Stimulated activated CD8-positive, alpha-beta memory T cell treated with anti-CD3 and anti-CD28 coated beads, Interleukin-7, amount 100 ng/mL, for 1 hour (primary cell): ENCODE data around the gene CACNA1G.

ENCODE experiments used
- DNase-seq, 2 donors: peaks; one replicate each; pipeline ENCODE4 v3.0.0-alpha.2; 2020; ENCODE audit warnings: low read depth in 2 of 2

The CACNA1G gene

DNA sequence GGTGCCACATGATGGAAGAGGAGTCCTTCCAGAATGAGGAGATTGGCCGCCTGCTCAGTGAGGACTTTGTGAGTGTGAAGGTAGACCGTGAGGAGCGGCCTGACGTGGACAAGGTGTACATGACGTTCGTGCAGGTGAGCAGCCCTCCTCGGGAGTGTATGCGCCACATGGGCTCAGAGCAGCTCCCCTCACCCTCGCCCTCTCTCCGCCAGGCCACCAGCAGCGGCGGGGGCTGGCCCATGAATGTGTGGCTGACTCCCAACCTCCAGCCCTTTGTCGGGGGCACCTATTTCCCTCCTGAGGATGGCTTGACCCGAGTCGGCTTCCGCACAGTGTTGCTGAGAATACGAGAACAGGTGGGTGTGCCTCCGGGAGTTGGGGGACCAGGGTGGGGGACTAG lies 11.7 kb upstream of the CACNA1G start:
- no peak for DNase-seq

DNA sequence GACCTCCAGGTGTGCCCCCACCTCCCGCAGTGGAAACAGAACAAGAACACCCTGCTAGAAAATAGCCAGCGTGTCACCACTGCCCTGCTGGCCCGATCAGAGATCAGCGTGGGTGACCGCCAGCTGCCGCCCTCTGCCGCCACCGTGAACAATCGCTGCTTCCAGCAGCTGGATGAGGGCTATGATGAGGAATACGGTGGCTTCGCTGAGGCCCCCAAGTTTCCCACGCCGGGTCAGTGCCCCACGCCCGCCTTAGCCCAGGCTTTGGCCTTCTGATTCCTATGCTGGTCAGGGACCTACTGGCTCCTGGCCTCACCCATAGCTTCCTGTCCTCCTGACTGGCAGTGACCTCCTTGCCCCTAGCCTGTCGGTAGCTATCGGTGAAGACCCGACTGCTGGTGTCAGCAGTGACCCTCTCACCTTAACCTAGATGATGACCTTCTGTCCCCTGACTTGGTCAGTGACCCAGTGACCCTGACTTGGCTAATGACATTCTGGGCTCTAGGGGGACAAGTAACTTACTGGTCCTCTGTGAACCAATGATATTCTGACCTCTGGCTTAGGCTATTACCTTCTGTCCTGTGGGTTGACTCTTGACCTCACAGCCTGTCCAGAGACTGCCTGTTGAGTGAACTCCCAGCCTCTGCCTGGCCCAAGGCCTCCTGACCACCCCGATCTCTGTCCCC lies 11.1 kb upstream of the CACNA1G start:
- no peak for DNase-seq

DNA sequence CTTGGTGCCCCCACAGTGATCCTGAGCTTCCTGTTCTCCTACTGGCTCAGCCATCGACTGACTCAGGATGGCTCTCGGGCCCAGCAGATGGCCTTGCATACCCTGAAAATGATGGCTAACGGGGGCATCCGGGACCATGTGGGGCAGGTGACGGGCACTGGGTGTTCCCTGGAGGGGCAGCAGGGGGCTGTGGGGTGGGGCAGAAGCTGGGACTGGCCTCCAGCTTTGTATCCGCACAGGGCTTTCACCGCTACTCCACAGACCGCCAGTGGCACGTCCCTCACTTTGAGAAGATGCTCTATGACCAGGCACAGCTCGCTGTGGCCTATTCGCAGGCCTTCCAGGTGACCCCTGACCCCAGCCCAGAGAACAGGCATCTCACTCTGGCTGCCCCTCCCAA lies 10.5 kb upstream of the CACNA1G start:
- no peak for DNase-seq

DNA sequence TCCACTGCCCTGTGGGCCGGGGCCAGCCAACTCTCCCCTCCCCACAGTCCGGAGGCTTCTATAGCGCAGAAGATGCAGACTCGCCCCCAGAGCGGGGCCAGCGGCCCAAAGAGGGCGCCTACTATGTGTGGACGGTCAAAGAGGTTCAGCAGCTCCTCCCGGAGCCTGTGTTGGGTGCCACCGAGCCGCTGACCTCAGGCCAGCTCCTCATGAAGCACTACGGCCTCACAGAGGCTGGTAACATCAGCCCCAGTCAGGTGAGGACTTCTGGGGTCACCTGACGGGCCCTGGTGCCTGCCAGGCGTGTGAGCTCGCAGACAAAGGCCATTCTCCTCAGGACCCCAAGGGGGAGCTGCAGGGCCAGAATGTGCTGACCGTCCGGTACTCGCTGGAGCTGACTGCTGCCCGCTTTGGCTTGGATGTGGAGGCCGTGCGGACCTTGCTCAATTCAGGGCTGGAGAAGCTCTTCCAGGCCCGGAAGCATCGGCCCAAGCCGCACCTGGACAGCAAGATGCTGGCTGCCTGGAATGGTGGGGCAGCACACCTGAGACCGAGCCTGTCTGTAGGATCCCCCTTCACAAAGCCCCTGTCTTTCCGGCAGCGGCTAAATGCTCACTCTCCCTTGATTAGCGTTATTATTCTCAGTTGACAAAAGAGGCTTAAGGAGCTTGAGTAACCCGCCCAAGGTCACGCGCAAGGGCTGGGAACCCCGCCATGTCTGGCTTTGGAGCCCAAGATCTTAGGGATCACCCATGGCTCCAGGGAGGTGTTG lies 9.7 kb upstream of the CACNA1G start:
- DNase-seq = no peak

DNA sequence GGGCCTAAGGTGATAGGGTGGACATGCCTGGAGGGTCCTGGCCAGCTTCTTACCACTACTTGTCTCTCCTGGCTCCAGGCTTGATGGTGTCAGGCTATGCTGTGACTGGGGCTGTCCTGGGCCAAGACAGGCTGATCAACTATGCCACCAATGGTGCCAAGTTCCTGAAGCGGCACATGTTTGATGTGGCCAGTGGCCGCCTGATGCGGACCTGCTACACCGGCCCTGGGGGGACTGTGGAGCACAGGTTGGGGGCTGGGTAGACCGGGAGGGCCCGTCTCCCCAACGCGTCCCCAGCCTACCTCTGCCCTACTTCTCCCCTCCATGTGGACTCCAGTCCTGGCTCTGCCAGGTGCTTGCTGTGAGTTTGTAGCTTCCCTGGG lies 9.1 kb upstream of the CACNA1G start:
- DNase-seq = no peak

DNA sequence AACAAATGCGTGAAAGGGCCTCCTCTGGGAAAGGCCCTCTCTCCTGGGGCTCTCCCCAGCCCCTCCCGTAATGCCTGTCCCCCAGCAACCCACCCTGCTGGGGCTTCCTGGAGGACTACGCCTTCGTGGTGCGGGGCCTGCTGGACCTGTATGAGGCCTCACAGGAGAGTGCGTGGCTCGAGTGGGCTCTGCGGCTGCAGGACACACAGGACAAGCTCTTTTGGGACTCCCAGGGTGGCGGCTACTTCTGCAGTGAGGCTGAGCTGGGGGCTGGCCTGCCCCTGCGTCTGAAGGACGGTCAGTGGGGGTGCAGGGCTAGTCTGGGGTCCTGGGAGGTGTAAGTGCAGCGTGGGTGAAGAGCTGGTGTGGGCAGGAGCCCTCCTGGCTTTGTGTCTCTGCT lies 8.6 kb upstream of the CACNA1G start:
- no peak for DNase-seq

DNA sequence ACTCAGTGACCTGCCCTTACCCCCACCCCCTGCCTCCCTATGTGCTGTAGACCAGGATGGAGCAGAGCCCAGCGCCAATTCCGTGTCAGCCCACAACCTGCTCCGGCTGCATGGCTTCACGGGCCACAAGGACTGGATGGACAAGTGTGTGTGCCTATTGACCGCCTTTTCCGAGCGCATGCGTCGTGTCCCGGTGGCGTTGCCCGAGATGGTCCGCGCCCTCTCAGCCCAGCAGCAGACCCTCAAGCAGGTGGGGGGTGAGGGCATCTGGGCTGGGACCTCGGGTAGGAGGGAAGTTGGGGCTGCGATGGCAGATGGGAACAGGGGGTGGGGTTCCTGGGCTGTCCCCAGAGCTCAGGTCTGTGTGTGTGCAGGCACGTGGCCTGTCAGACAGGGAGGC lies 6.3 kb upstream of the CACNA1G start:
- no peak for DNase-seq

DNA sequence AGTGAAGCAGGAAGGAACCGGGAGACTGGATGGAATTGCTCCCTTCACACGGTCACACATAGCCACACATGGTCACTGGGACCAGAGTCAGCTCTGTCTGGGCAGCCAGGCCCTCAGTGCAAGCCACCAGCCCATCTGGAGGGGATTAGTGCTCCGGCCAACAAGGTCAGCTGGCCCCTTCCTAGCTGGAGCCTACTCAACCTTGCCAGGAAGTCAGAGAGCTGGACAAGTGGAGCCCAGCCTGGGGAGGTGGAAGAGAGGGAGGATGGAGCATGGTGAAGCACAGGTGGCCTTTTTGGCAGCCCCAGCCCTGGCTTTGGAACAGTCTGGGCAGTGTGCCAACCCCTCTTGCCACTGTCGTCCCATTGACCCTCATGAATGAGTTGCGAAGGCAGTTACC lies 3.7 kb upstream of the CACNA1G start:
- DNase-seq = no peak

DNA sequence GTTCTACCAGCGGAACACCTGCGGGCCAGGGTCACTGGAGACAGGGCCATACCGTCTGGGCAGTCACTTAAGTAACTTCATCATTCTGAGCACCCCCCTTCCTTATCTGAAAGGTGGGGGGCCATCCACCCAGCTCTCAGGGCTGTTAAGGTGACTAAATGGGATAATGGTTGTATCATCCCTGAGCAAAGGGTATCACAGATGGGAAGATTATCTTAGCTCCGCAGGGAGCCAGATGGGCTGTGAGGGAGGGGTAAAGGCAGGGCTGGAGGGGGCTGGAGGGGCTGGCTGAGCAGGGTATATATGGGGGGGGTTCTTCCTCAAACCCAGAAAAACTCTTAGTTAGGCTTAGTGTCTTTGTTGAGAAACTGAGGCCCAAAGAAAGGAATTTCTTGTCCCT lies 2.9 kb upstream of the CACNA1G start:
- DNase-seq = no peak

DNA sequence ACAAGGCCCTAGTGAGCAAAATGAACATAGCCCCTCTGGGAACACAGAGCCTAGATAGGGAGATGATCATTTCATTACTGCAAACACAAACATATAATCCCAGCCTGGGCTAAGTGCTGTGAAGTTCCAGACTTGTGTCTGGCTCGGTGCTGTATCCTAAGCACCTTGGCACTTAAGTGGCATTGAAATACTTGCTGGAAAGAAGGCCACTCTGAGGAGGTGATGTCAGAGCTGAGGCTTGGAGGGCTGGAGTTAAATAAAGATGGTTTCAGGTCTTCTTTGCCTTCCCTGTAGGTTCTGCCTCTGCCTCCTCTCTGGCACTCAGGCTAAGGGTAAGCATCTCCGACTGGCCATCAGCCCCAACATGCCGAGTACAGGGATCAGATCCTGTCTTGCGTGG lies 2.4 kb upstream of the CACNA1G start:
- DNase-seq = no peak

DNA sequence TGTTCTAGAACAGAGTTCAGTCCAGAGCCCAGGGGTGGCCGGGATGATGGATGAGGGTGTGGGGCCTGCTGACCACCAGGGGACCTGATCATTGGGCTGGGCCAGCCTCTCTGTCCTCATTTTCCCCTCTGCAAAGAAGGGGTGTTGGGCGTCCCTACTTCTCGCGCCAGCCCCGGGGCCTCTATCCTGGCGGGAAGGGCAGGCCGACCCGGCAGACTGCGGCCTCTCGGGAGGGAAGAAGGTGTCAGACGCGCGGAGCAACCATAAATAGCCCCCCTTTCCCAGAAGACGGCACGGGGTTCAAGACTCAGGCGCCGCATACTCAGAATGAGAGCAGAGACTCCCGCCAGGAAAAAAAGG lies 2.0 kb upstream of the CACNA1G start:
- no peak for DNase-seq

DNA sequence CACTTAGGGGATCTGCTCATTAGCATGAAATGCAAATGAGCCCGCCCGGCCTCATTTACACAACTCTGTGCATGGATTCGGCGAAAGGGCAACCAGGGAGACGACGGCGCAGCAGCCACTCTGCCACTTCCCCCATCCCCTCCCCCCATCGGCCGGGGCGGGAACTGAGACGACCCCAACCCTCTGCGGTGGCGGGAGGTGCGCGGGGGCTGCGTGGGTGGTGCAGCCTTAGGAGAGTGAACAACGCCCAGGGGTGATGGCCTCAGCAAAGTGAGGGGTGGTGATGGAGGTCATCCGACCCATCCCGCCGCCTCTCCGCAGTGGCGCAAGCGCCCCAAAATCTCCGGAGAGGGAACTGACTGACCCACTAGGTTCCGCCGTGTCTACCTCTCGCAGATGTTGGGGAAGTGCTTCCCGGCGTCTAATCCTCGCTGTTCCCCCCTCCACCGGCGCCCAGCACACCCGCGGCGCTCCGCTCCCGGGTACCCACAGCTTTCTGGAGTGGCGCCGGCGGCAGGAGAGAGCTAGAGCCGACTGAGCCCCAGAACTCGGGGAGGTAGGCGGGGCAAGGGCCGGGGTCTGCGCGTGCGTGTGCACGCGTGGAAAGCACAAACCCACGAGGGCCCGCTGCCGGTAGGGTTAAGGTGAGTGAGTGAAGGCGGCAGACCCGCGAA lies 1.4 kb upstream of the CACNA1G start:
- DNase-seq = no peak

DNA sequence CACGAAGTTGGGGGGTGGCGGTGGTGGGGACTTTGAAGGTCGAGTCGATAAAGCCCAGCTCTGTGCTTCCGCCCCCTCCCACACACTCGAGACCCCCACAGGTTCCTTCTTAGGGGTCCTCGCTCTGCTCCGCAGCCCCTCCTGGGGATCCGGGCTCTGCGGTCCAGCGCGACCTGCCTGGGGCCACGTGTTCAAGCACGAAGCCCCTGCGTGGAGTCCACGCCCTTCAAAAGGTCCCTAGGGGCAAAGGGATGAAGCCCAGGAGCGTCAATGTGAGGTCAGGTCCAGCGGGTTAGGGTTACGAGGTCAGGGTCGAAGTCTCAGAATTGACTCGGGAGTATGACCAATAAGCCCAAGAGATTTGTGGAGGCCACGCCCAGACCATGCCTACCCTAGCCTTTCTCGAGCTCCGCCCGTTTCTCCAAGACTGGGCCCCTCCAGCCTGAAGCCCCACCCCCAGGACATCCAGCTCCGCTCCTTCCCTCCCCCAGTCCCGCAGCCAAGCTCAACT lies 786 bp upstream of the CACNA1G start:
- no peak for DNase-seq

DNA sequence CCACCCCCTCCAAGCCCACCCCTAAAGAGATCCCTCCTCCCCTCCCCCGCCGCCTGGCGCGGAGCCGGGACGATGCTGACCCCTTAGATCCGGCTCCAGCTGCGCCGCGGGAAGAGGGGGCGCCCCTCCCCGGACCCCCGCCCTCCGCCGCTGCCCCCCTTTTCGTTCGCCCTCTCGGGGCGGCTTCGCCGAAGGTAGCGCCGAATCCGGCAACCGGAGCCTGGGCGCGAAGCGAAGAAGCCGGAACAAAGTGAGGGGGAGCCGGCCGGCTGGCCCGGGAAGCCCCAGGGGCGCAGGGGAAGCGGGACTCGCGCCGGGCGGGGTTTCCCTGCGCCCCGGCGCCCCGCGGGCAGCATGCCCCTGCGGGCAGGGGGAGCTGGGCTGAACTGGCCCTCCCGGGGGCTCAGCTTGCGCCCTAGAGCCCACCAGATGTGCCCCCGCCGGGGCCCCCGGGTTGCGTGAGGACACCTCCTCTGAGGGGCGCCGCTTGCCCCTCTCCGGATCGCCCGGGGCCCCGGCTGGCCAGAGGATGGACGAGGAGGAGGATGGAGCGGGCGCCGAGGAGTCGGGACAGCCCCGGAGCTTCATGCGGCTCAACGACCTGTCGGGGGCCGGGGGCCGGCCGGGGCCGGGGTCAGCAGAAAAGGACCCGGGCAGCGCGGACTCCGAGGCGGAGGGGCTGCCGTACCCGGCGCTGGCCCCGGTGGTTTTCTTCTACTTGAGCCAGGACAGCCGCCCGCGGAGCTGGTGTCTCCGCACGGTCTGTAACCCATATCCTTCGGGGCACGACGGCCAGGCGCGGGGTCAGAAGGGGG lies 623 bp downstream of the CACNA1G start:
- DNase-seq = no peak

DNA sequence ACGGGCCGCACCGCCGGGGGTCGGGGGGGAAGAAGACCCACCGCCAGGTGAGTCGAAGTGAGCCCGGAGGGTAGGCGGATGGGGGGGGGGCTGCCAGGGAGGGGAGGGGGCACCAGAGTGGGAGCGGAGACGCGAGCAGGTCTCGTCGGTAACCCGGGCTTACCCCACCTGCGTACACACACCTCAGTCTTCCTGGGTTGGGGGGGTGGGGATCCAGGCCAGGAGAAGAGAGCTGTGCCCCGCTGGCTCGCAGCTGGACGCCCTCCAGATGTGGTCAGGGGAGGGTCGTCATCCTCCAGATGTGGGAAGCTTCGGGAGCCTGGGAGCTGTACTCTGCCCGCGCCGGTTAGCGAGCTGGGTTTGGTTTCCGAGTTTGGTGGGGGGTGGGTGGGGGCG lies 1.2 kb downstream of the CACNA1G start:
- DNase-seq = no peak

DNA sequence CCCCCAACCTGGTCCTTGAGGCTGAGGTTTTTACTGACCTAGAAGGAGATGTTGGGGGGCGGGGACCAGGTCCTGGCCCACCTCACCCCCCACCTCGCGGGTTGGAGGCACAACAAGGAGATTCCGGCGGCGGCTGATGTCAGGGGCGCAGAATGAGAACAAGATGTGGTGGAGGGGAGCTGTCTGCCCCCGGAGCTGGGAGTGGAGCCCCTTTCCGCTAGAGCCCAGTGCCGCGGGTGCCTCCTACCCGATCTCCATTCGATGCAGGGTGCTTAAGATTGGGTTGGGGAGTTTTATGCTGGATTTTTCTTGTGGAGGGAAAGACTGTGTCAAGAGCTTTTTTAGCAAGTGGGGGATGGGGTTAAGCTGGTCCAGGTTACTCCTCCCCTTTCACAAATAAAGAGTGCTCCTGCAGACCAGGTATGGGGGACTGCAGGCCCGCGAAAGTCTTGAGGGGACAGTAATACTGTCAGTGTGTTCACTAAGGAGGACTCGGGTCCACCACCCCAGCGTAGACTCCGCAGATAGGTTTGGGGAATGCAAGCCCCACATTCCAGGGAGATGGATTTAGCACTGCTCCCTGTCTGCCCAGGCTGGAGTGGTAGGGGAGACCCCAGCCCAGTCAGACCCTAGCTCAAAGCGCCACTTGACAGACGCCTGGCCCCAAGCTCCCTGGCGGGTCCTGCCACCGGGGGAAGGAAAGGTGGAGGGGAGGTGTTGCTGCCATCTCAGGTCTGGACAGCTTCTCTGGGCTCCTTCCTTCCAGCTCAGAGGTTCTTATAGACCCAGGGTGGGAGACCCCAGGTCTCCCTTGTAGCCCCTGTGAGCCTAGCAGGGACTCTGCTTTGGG lies 2.0 kb downstream of the CACNA1G start:
- DNase-seq = no peak

DNA sequence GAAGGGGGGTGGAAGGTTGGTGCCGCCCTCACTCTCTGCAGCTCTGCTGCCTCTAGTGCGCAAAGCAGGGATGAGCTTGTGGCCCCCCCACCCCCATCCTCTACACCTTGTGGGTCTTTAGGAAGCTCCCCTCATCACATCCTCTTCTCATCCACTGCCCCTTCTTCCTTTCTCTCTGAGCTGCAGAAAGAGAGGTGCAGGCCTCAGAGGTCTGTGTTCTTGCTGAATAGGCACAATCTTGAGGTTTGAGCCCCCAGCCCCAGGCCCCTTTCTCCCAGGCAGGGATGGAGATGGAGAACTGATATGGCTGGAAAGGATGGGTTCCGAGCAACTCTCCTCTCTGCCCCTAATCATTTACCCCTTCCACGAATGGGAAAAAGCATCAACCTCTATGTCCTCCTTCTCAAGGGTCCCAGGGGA lies 2.6 kb downstream of the CACNA1G start:
- no peak for DNase-seq

DNA sequence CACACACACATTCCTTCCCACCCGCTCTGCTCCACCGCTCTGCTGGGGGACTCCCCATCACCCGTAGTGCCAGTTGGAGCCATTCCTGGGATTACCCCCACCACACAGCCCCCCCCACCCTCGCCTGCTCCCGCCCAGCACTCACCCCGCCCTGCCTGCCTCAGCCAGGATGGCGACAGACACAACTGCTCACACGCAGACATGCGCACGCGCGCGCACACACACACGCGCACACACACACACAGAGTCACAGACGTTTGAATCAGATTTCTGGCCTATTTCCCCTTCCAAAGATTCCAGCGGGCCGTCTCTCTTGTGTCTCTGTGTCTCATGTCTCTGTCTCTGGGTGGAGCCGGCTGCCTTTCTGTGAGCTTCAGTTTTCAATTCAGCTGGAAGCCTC lies 4.4 kb downstream of the CACNA1G start:
- no peak for DNase-seq

DNA sequence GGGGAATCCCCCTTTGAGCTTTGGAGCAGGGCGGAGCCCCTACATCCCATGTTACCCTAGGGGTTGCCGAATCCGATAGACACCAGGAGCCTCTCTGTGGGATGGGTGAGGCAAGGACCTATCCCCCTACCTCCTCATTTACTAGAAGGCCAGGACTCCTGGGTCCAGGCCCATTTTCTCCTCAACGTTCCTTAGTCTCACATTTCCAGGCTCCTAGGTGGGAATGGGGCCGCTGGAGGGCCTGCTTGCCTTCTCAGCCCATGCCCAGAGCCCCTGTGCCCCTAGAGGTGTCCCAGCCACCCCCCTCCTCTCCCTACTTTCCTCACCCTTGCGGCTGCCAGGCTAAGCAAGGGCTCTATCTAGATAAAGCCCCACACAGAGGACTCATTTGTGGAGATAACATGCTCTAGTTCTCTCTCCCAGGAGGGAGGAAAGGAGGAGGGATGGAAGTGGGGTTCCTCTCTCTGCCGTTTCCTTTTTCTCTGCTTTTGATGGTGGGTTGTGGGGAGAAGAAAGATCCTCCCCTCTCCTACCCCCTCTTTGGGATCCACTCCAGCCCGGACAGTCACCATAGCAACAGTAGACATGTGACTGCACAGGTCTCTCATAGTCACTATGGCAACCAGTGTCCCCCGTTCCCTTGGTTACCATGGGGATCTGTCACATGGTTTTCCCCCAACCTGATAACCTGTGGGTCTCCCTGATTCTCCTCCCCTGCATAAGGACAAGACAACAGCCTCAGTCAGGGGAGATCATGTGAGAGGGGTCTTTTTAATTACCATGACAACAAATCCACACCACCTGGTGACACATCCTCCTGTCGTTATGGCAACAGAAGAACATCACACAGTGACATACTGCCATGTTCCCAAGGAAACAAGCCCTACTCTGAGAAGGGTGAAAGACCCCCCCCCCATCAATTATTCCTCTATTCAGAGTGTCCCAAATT lies 5.2 kb downstream of the CACNA1G start:
- no peak for DNase-seq

DNA sequence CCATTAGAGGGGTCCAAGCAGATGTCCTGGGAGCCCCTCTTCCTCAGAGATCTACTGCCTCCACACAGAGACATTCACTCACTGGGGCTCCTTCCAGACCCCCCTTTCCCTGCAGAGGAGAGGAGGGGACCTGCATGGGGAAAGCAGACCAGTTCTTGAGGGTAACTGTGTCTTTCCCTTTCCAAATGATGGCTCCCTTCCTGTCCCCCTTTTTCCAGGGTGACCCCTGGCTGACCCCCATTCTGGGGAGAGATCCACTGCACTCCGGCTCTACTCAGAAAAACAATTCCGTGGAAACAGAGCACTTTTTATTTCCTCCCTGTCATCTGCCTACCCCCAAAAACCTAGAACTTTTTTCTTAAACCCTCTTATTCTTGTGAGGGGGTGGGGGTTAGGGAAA lies 6.4 kb downstream of the CACNA1G start:
- no peak for DNase-seq
